GM12874 (cell line): ENCODE results near the gene SRPK2.

Experiments used
- CTCF ChIP-seq: IDR thresholded peaks from 2 replicates; pipeline ENCODE4 v1.5.1; 2011; ENCODE audit warnings: low read depth, mild to moderate bottlenecking, control low read depth, low read length, moderate library complexity; ENCODE audit not compliant: insufficient read depth

Gene SRPK2

GRCh38 chr7:105389088-105389650 is 448 bp upstream of the SRPK2 start:
- TF ChIP-seq CTCF = no peak

GRCh38 chr7:105387508-105388355 is 989 bp downstream of the SRPK2 start:
- no peak for TF ChIP-seq CTCF

- no peak for TF ChIP-seq CTCF
Observed at GRCh38 chr7:105377903-105378302, 10.8 kb downstream of the SRPK2 start.

GRCh38 chr7:105376908-105377533 is 11.7 kb downstream of the SRPK2 start:
- no peak for TF ChIP-seq CTCF

GRCh38 chr7:105369944-105370343 is 18.8 kb downstream of the SRPK2 start:
- no peak for TF ChIP-seq CTCF

GRCh38 chr7:105367458-105367857 is 21.3 kb downstream of the SRPK2 start:
- TF ChIP-seq CTCF = no peak
